Smooth muscle cell (in vitro differentiated cells): ENCODE data around the gene ABCB8. TPM values are rescaled to one million over a fixed set of nuclear protein-coding genes. Genes with fewer than 3 reads are reported as not detected.

ENCODE experiments used
- DNase-seq: peaks from one replicate; lab custom pipeline; 2025; ENCODE audit not compliant: unreplicated experiment; lab: John Stamatoyannopoulos, UW
- H2AFZ ChIP-seq: fragments of 200-600 bp; sonication (generic); 2 replicates; pipeline ENCODE4 v1.6.0; 2016; ENCODE audit warnings: antibody characterized with exemption, low read depth, mild to moderate bottlenecking
- H3F3A ChIP-seq: fragments of 200-600 bp; sonication (generic); 2 replicates; pipeline ENCODE4 v1.6.0; 2017; ENCODE audit warnings: antibody characterized with exemption, low read depth
- H3K27ac ChIP-seq: fragments of 200-600 bp; sonication (generic); 2 replicates; pipeline ENCODE4 v1.5.1; 2016; ENCODE audit warnings: low read depth, mild to moderate bottlenecking
- H3K27me3 ChIP-seq: fragments of 200-600 bp; sonication (generic); 2 replicates; pipeline ENCODE4 v1.6.1; 2016; ENCODE audit warnings: low read depth, mild to moderate bottlenecking
- H3K36me3 ChIP-seq: fragments of 200-600 bp; sonication (generic); 2 replicates; pipeline ENCODE4 v1.5.1; 2016; ENCODE audit warnings: low read depth
- H3K4me1 ChIP-seq: fragments of 200-600 bp; sonication (generic); 2 replicates; pipeline ENCODE4 v1.5.1; 2016; ENCODE audit warnings: low read depth
- H3K4me2 ChIP-seq: fragments of 200-600 bp; sonication (generic); 2 replicates; pipeline ENCODE4 v1.6.0; 2016; ENCODE audit warnings: mild to moderate bottlenecking
- H3K4me3 ChIP-seq: fragments of 200-600 bp; sonication (generic); 2 replicates; pipeline ENCODE4 v1.5.1; 2016; ENCODE audit warnings: mild to moderate bottlenecking
- H3K79me2 ChIP-seq: fragments of 200-600 bp; sonication (generic); 2 replicates; pipeline ENCODE4 v1.6.0; 2016; ENCODE audit warnings: low read depth, mild to moderate bottlenecking
- H3K9ac ChIP-seq: fragments of 200-600 bp; sonication (generic); 2 replicates; pipeline ENCODE4 v1.6.0; 2016; ENCODE audit warnings: low read depth
- H3K9me3 ChIP-seq: fragments of 200-600 bp; sonication (generic); replicated peaks from 2 replicates; pipeline ENCODE4 v1.5.1; 2016; ENCODE audit warnings: low read depth
- H4K20me1 ChIP-seq: fragments of 200-600 bp; sonication (generic); 2 replicates; pipeline ENCODE4 v1.6.0; 2016; ENCODE audit warnings: low read depth
- CTCF ChIP-seq: fragments of 200-600 bp; sonication (generic); IDR thresholded peaks from 2 replicates; pipeline ENCODE4 v1.5.1; 2017; ENCODE audit warnings: borderline replicate concordance, mild to moderate bottlenecking, antibody characterized with exemption; ENCODE audit not compliant: insufficient read depth, poor library complexity, severe bottlenecking
- WGBS: methylation state at CpG from one replicate; pipeline ENCODE4 v1.1.7; 2016; ENCODE audit warnings: low lambda C conversion rate; 5-methylcytosine and 5-hydroxymethylcytosine counted together
- polyA plus RNA-seq: library from polyadenylated mRNA; unstranded; fragments of >200 nt; fragmentation: Nextera tagmentation; extraction: Ambion mirVana; gene quantifications from 2 replicates; pipeline ENCODE4 v1.2.1, GENCODE V29; 2016
- total RNA-seq: library from RNA; depleted of rRNA; stranded (reverse); fragments of >200 nt; gene quantifications from 2 replicates; pipeline ENCODE4 v1.2.3, GENCODE V29; 2014

The ABCB8 gene
- total and polyA plus RNA-seq, 2 experiments from 2014 or later, result 23.4 to 24.2 TPM

- Histone ChIP-seq H3K79me2 (no peaks in the 10 kb centered on the region), H3K27me3 (no peaks in the 10 kb centered on the region), H2AFZ (no peak overlapping the region), H3K9ac (no peak overlapping the region), H3K4me1 (peaks cover 24% of the 10 kb centered on the region), H4K20me1 (no peaks in the 10 kb centered on the region), H3K4me2 (no peak overlapping the region), H3K36me3 (no peaks in the 10 kb centered on the region), H3F3A (peaks cover 6% of the 10 kb centered on the region), H3K9me3 (no peaks in the 10 kb centered on the region), H3K4me3 (no peak overlapping the region), H3K27ac (no peak overlapping the region)
- no peak for TF ChIP-seq CTCF
- no peak for DNase-seq
- 90% methylated on average over 23 of the region's 23 CpGs for WGBS
These were observed 21.5 kb upstream of the ABCB8 start for GRCh38 chr7:151006590-151007300.

- H3K4me2 ChIP-seq, result peak overlapping the region; percentile 56
- no peaks in the 10 kb centered on the region for H3K27me3 ChIP-seq
- no peak for TF ChIP-seq CTCF
- no peaks in the 10 kb centered on the region for H3K9me3 ChIP-seq
- no peak overlapping the region for H2AFZ ChIP-seq
- no peak for DNase-seq
- H4K20me1 ChIP-seq, result no peaks in the 10 kb centered on the region
- H3K4me3 ChIP-seq, result no peak overlapping the region
- peaks cover 6% of the 10 kb centered on the region for H3F3A ChIP-seq
- WGBS, result 42% methylated on average over 7 of the region's 7 CpGs
- H3K27ac ChIP-seq, result no peak overlapping the region
- peaks cover 24% of the 10 kb centered on the region for H3K4me1 ChIP-seq
- no peaks in the 10 kb centered on the region for H3K36me3 ChIP-seq
- no peaks in the 10 kb centered on the region for H3K79me2 ChIP-seq
- no peak overlapping the region for H3K9ac ChIP-seq
These were observed 20.8 kb upstream of the ABCB8 start for GRCh38 chr7:151007469-151007898.

- Histone ChIP-seq H3K9me3 (no peaks in the 10 kb centered on the region), H3K27me3 (no peaks in the 10 kb centered on the region), H3K79me2 (no peaks in the 10 kb centered on the region), H3F3A (peaks cover 6% of the 10 kb centered on the region), H3K9ac (no peak overlapping the region), H3K27ac (no peak overlapping the region), H4K20me1 (no peaks in the 10 kb centered on the region), H3K4me3 (no peak overlapping the region), H3K4me1 (peaks cover 24% of the 10 kb centered on the region), H3K36me3 (no peaks in the 10 kb centered on the region), H3K4me2 (peak overlapping the region; percentile 56), H2AFZ (no peak overlapping the region)
- no peak for TF ChIP-seq CTCF
- no peak for DNase-seq
- WGBS, result 39% methylated on average over 11 of the region's 11 CpGs
These were observed 20.1 kb upstream of the ABCB8 start for GRCh38 chr7:151008143-151008510.
